IPS-NIHi11 (cell line): Measurements from ENCODE around the gene C22orf15.
A peak's percentile ranks its signal among the peaks of the same experiment; 100 is the strongest.

Source experiments
- DNase-seq: peaks from one replicate; pipeline ENCODE4 v3.0.0; 2012; ENCODE audit warnings: mixed read lengths, low spot score

The C22orf15 gene

GRCh38 chr22:23773483-23774113 lies 10.8 kb downstream of the C22orf15 start:
- DNase-seq, result no peak

DNA sequence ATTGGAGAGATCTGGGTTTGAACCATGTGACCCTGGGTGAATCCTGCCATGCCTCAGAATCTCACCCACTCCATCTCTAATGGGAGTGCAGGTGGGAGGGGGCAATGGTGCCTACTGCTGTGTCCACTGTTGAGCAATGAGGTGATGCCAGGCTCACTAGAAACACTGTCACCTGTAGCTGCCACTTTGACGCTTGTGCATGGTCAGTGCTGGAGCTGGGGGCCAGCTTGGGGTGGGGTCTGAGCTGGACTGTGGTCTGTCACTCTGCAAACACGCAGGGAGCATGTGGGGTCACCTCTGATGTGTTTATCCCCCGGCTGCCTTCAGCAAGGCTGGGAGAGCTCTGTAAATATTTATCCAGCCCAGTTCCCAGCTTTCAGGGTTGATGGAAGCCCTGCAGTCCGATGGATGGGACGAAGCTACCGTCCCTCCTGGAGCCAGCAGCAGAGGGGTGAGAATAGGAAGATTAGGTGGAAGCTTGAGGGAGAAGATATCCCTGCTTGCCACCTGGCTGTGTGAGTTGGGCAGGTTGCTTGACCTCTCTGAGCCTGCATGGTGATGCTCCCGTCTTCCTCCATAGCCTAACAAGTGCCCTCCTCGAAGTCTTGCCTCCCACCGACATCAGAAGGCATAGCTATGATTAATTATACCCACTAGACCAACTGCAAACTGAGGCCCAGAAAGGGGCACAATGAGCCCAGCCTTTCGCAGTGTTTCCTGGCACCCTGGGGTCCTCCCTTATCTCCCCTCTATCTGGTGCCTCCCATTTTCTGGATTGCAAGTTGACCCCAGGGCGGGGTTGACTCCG lies 11.5 kb downstream of the C22orf15 start:
- no peak for DNase-seq

GRCh38 chr22:23774922-23775436 lies 12.2 kb downstream of the C22orf15 start:
- no peak for DNase-seq

DNA sequence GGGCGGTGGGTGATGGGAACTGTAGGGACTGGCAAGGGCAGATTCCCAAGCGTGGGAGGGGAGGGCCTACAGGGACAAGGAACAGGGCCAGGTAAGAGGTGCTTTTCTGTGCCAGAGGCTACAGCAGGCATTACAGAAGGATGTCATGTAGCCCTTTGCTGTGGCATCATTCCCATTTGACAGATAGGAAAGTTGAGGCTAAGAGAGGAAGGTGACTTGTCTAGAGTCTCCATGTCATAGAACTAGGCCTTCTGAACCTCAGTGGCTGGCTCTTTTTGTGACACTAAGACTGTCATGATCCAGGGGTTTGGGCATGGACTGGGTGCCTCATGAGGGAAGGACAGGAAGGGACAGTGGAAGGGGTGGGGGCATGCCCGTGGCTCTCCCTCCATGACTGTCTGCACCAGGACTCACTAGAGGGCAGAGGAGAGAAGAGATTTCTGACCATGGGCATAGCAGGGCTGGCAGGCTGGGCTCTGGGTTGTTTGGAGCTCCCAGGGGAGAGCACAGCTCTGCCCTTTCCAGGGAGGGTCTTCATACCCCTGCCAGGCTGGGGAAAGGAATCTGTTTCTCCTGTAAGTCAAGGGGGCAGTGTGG lies 13.1 kb downstream of the C22orf15 start:
- DNase-seq, result no peak

DNA sequence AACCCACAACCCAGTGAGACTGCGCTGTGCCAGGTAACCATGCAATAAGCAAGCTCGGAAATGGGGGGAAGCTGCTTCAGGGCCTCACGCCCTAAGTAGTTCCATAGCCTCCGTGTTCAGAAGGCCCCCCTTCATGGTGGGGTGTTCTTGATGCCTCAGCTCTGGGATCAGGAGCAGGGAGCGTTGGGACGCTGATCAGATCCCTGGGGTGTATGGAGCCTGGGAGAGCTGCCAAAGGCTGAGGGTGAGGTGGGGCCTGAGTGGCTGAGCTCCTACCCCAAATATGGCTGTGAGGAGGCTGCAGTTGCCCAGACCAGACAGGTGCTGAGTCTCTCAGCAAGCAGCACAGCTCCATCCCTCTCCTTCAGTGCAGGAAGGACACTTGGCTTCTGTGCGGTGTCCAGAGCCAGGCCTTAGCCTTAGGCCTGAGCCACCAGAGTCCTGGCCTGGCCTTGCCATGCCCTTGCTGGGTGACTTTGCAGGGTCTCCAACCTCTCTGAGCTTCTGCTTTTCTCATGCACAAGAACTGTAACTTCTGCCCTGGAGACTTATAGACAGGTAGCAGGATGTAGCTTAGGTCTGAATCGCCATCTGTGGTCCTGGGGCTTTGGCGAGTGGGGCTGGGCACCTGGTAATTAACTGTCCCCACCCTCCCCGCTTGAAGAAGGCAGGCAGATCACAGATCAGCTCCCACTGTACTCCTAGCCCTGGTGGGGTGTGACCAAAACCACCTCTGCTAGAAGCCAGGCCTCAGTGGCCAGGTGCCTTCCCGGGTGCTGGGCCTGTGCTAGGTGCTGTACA lies 15.2 kb downstream of the C22orf15 start:
- no peak for DNase-seq

GRCh38 chr22:23778577-23778900 lies 15.7 kb downstream of the C22orf15 start:
- DNase-seq, result no peak

DNA sequence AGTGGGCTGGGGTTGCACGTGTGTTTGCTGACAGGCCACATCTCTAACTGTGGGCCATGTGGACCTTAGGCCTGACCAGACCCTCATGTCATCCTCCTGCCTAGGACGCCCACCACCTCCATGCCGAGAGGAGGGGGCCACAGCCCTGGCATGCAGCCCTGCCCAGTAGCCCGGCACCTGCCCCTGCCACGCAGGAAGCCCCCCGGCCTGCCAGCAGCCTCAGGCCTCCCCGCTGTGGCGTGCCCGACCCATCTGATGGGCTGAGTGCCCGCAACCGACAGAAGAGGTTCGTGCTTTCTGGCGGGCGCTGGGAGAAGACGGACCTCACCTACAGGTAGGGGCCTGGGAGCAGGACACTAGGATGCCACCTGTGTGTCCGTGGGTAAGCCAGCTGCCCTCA lies 16.3 kb downstream of the C22orf15 start:
- DNase-seq, result no peak

DNA sequence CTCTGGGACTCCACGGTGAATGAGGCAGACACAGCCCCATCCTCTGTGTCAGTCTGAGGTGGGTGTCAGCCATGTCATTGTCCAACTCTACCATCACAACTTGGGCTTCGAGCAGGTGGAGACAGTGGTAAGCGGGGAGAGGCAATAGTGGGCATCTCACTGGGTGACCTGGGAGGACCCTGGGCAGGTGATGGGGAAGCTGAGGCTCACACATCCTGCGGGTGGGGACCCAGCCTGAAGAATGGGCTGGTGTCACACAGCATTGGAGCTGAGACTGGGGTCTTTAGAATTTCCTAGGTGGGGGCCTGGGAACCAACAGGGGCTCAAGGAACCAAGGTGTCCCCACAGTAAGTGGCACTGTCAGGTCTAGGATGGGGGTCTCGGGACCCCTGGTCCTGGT lies 16.9 kb downstream of the C22orf15 start:
- DNase-seq, result no peak

DNA sequence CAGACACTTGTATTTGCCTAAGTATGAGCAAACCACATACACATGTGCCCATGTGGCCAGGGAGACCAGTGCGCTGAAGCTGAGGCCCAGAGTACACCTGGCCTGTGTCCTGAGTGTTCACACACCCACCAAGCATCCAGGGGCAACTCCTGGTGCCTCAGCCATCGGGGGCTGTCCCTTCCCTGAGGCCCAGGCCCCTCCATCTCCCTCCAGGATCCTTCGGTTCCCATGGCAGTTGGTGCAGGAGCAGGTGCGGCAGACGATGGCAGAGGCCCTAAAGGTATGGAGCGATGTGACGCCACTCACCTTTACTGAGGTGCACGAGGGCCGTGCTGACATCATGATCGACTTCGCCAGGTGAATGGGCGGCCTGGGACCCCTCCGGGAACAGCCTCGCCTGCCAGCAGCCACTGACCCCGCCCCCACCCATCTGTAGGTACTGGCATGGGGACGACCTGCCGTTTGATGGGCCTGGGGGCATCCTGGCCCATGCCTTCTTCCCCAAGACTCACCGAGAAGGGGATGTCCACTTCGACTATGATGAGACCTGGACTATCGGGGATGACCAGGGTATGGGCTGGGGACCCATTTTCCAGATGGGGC lies 17.5 kb downstream of the C22orf15 start:
- no peak for DNase-seq

- no peak for DNase-seq
Measured at GRCh38 chr22:23781065-23781464, 18.3 kb downstream of the C22orf15 start.

DNA sequence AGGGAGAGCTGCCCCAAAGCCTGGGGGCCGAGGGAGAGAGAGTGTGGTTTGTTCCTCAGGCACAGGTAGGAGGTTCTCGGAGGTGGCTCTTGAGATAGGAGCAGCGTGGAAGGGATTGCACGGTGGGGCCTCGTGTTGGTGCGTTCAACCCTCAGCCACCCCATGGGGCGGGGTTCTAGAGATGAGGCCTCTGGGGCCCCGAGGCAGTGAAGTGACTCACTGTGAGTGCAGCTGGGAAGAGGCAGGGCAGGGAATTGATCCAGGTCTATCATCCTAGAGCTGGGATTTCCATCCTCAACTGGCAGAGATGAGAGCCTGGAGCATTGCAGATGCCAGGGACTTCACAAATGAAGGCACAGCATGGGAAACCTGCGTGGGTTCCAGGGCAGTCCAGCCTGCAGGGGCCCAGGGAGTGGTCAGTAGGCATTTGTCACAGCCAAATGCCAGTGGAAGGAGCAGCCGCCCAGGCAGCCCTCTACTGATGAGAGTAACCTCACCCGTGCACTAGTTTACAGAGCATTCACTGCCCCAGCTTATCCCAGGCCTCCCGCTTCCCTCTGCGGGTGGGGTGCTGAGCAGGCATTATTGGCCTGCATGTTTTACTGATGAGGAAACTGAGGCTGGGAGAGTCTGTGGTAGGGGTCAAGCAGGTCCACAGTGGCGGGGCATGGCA lies 18.9 kb downstream of the C22orf15 start:
- no peak for DNase-seq

- no peak for DNase-seq
Measured at GRCh38 chr22:23782252-23782651, 19.5 kb downstream of the C22orf15 start.

DNA sequence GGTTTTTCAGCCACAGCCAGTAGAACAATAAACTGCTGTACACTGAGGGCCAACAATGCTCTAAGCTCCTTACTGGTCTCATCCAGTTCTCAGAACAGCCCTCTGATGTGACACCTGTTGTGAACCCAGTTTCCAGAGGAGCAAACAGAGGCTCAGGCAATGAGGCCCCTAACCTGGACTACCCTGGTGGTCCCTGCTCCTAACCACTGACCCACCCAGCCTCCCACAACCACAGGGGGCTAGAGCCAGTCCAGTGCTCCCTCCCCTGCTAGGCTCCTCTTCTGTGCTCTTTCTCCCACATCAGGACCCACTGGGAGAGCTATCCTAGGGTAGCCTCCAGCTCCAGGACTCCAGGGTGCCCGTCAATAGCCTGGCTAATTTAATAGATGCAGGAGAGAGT lies 19.9 kb downstream of the C22orf15 start:
- DNase-seq, result no peak

DNA sequence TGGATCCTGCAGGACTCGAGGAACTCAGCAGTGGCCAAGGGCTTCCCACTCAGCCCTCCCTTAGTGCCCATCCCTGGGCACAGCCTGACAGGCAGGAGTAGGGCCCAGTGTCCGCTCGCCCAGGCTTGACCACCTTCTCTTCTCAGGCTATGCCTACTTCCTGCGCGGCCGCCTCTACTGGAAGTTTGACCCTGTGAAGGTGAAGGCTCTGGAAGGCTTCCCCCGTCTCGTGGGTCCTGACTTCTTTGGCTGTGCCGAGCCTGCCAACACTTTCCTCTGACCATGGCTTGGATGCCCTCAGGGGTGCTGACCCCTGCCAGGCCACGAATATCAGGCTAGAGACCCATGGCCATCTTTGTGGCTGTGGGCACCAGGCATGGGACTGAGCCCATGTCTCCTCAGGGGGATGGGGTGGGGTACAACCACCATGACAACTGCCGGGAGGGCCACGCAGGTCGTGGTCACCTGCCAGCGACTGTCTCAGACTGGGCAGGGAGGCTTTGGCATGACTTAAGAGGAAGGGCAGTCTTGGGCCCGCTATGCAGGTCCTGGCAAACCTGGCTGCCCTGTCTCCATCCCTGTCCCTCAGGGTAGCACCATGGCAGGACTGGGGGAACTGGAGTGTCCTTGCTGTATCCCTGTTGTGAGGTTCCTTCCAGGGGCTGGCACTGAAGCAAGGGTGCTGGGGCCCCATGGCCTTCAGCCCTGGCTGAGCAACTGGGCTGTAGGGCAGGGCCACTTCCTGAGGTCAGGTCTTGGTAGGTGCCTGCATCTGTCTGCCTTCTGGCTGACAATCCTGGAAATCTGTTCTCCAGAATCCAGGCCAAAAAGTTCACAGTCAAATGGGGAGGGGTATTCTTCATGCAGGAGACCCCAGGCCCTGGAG lies 20.7 kb downstream of the C22orf15 start:
- no peak for DNase-seq

DNA sequence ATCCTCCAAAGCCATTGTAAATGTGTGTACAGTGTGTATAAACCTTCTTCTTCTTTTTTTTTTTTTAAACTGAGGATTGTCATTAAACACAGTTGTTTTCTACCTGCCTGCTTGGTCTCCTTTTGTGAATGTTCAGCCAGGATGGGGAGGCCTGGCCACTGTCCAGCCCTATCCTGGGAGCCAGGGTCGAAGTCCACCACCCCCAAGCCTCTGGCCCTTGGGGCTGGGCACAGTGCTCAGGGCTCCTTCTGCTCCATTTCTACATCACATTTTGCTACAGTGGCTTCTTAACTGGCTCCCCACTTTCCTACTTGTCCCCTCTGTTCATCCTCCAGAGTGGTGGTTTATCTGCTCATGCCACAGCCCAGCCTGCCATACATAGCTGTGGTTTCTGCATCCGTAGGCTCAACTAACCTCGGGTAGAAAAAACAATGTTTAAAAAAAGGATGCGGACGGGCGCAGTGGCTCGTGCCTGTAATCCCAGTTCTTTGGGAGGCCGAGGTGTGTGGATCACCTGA lies 21.5 kb downstream of the C22orf15 start:
- no peak for DNase-seq

DNA sequence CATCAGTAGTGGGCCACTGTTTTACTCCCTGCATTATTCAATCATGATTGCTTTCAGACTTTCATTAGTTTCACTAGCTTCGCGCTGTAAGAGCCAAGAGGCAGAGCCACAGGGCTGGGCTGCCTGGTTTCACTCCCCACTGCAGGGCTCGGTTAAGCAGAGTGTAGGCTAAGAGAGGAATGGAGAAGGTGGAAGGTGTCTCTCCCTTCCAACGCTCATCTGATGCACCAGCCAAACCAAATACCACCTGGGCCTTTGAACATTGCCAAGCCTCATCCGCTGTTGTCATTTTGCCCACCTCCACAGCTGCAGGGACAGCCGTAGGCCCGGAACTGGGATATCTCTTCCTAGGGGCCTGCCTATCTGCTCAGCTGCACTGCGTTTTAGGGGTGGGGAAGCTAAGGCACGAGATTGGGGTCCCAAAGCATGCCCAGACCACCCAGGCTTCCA lies 23.5 kb downstream of the C22orf15 start:
- DNase-seq, result no peak

- DNase-seq, result peak; percentile 98
Measured at GRCh38 chr22:23786752-23787599, 24.2 kb downstream of the C22orf15 start, which contains the start of gene SMARCB1. SMARCB1 (plus strand) TSS chr22:23786966; CDS start chr22:23787170, 204 bp downstream.

DNA sequence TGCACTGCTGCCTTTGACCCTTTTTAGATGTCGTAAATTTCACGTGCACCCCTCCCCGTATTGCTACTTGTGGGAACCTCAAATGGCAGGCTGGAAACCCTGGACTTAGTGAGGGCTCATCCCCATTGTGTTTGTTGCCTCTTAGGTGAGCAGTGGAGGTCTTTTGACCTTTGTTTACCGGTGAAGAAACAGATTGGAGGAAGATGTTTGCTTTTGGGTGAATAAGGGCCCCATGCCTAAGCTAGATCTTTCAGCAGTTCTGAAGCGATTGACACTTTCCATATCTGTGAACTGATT lies 24.8 kb downstream of the C22orf15 start:
- DNase-seq, result no peak

DNA sequence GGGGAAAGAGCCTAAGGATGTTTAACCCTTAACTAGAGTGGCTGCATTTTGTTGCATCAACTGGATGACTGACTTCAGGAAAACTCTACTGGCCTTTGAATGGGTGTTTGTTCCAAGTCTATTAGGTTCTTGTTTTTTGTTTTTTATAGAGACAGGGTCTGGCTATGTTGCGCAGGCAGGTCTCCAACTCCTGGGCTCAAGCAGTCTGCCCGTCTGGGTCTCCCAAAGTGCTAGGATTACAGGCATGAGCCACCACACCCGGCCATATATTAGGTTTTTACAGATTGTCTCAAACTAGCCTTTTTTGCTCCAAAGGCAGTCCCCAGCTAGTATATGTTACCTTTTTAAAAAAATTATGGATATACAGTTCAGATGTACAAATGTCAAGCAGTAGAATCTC lies 25.1 kb downstream of the C22orf15 start:
- DNase-seq, result no peak
